ENCODE data around the gene GSDME. TPM values are rescaled to one million over a fixed set of nuclear protein-coding genes. Genes with fewer than 3 reads are reported as not detected.

GSDME gene
- polyA plus RNA-seq, 1 of the 3 experiments (the other 2 are of a cell fraction) = 109 TPM

DNA sequence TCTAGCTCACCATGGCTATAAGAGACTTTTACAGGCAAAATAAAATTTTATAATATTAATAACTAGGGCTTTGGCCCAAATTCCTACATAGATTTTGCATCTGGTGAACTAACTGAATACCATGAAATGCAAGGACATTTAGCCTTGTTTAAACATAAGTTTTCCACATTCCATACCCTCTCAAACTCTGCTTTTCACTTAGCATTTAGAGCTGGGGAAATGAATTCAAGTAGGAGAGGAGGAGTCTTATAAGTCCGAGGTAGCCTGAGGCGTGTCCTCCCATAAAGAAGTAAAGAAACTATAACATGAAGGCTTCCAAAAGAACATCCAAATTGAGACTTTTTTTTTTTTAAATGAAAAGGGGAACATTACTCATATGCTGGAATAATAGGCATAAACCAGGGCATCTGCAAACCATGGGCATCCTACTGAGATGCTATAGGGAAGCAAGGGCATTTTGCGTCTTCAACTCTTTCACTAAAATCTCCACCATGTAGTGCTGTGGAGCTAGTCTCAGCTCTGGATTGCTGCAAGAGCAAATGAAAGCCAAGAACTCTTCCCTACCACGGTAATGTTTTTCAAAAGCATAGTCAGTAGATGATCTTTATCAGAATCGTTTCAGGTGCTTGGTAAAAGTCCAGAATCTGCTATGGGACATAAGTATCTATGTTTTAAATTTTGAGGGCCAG, 104.9 kb downstream of the GSDME start:
- no peak overlapping the region for H2AFZ ChIP-seq (ENCODE audit: low read depth)
- H3K79me2 ChIP-seq (ENCODE audit: insufficient read depth) = no peaks in the 10 kb centered on the region
- TF ChIP-seq, protein P1, sequence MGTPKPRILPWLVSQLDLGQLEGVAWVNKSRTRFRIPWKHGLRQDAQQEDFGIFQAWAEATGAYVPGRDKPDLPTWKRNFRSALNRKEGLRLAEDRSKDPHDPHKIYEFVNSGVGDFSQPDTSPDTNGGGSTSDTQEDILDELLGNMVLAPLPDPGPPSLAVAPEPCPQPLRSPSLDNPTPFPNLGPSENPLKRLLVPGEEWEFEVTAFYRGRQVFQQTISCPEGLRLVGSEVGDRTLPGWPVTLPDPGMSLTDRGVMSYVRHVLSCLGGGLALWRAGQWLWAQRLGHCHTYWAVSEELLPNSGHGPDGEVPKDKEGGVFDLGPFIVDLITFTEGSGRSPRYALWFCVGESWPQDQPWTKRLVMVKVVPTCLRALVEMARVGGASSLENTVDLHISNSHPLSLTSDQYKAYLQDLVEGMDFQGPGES (IDR thresholded peaks at IDR 0.05; ENCODE audit: low read depth, low read length) = no peak
- no peak for TF ChIP-seq EZH2phosphoT487 (IDR thresholded peaks at IDR 0.05; ENCODE audit: borderline replicate concordance, low read depth)
- TF ChIP-seq, protein P2, sequence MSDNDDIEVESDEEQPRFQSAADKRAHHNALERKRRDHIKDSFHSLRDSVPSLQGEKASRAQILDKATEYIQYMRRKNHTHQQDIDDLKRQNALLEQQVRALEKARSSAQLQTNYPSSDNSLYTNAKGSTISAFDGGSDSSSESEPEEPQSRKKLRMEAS (IDR thresholded peaks at IDR 0.05; ENCODE audit: low read depth) = no peak
- no peak for TF ChIP-seq NFIC (IDR thresholded peaks at IDR 0.05; ENCODE audit: borderline replicate concordance)
- no peaks in the 10 kb centered on the region for H3F3A ChIP-seq (replicated peaks; ENCODE audit: insufficient read depth)
- H3K9me2 ChIP-seq = no peaks in the 10 kb centered on the region
- H3K9ac ChIP-seq = no peak overlapping the region
- no peaks in the 10 kb centered on the region for H3K9me3 ChIP-seq
- H3K4me2 ChIP-seq = no peak overlapping the region
- no peak for DNase-seq
- no peaks in the 10 kb centered on the region for H4K20me1 ChIP-seq (ENCODE audit: insufficient read depth)
- POLR2A ChIA-PET = no interaction called here
- H3K36me3 ChIP-seq (replicated peaks in 1 of 2; ENCODE audit: control insufficient read depth in 1 of 2, insufficient read depth in 2 of 2, low read length in 1 of 2) = peaks cover 0 to 21% of the 10 kb centered on the region in 2 experiments
- CTCF ChIA-PET = interaction anchor here (0.7 to 1.0 kb wide), 2 partner anchors 74 to 811 kb away, joined by 3 read pairs; no protein-coding TSS in a partner anchor
- 69% methylated on average over 5 of the region's 5 CpGs for WGBS (ENCODE audit: low lambda C conversion rate)
- H3K27ac ChIP-seq (ENCODE audit: low read depth in 2 of 2, low read length in 1 of 2) = no peak overlapping the region
- H3K4me1 ChIP-seq (ENCODE audit: control insufficient read depth in 1 of 2, insufficient read depth in 2 of 2, low read depth in 1 of 2, low read length in 1 of 2) = peaks cover 0 to 2% of the 10 kb centered on the region in 2 experiments; a peak in 1 of 4 replicates
- no peak overlapping the region for H3K4me3 ChIP-seq (ENCODE audit: low read depth in 2 of 2, low read length in 1 of 2)
- no peaks in the 10 kb centered on the region for H3K27me3 ChIP-seq (ENCODE audit: insufficient read depth)

Other genes with a start within 250 kb of the GSDME start
- 6.1 and 6.9 TPM in 2 replicates for gene PALS2, start 184.0 kb downstream of the GSDME start, polyA plus RNA-seq (2012; rRNA removed)
- gene OSBPL3, start 222.7 kb upstream of the GSDME start, polyA plus RNA-seq (2012; rRNA removed) = 22.6 and 23.2 TPM in 2 replicates